HepG2 (cell line): ENCODE data around the gene FHL1. TPM values are rescaled to one million over a fixed set of nuclear protein-coding genes. Genes with fewer than 3 reads are reported as not detected.

Source experiments
- BRCA1 ChIP-seq: sonication (generic); formaldehyde crosslinking; IDR thresholded peaks from 2 replicates; pipeline ENCODE4 v1.4.0; 2020; ENCODE audit warnings: missing genetic modification reagents
- HHEX ChIP-seq: IDR thresholded peaks from 2 replicates; pipeline ENCODE4 v1.6.1; 2016; ENCODE audit warnings: control low read depth
- HNF4A ChIP-seq: sonication (generic); formaldehyde crosslinking; IDR thresholded peaks from 2 replicates; pipeline ENCODE4 v1.4.0; 2020; ENCODE audit warnings: missing genetic modification reagents
- PHB2 ChIP-seq: fragments of 450-650 bp; IDR thresholded peaks from 2 replicates; pipeline ENCODE4 v1.6.1; 2018; ENCODE audit not compliant: partially characterized antibody
- SMAD1 ChIP-seq: sonication (generic); formaldehyde crosslinking; IDR thresholded peaks from 2 replicates; pipeline ENCODE4 v1.4.0; 2020; ENCODE audit warnings: missing genetic modification reagents, low read depth, mild to moderate bottlenecking, borderline replicate concordance
- SMYD3 ChIP-seq: sonication (generic); formaldehyde crosslinking; IDR thresholded peaks from 2 replicates; pipeline ENCODE4 v1.8.1; 2023; ENCODE audit warnings: mild to moderate bottlenecking, missing genetic modification reagents
- TMF1 ChIP-seq: sonication (generic); formaldehyde crosslinking; IDR thresholded peaks from 2 replicates; pipeline ENCODE4 v1.8.1; 2022; ENCODE audit warnings: low read depth, missing genetic modification reagents
- ZNF501 ChIP-seq: sonication (generic); formaldehyde crosslinking; IDR thresholded peaks from 2 replicates; pipeline ENCODE4 v1.5.1; 2020; ENCODE audit warnings: mild to moderate bottlenecking, moderate library complexity, missing genetic modification reagents
- ZNF546 ChIP-seq: sonication (generic); formaldehyde crosslinking; conservative IDR thresholded peaks from 2 replicates; pipeline ENCODE4 v1.8.1; 2023; ENCODE audit warnings: mild to moderate bottlenecking, missing genetic modification reagents
- ZSCAN22 ChIP-seq: sonication (generic); formaldehyde crosslinking; IDR thresholded peaks from 2 replicates; pipeline ENCODE4 v1.4.0; 2020; ENCODE audit warnings: mild to moderate bottlenecking, missing genetic modification reagents
- polyA plus RNA-seq, 8 experiments: library from polyadenylated mRNA; depleted of rRNA in 3 of 8; stranded (reverse) in 7 of 8; unstranded in 1 of 8; fragments of >200 nt; fragmentation: Illumina TruSeq in 4 of 8; extraction: Trizol in 4 of 8; gene quantifications; 2 replicates each; pipeline versions ENCODE4 v1.2.1 to v1.2.3, GENCODE V29; 2011 to 2016; ENCODE audit warnings: low read depth in 4 of 8, missing spikeins in 1 of 8, mixed read lengths in 1 of 8; ENCODE audit not compliant: insufficient read depth in 1 of 8
- total RNA-seq, 5 experiments: library from RNA; depleted of rRNA; stranded (reverse); fragments of >200 nt; fragmentation: Illumina TruSeq; extraction: Trizol; gene quantifications; 2 replicates each; pipeline ENCODE4 v1.2.3, GENCODE V29; 2016; ENCODE audit warnings: low read depth in 1 of 5
- TF ChIP-seq, protein P1 (sequence below): sonication (generic); formaldehyde crosslinking; IDR thresholded peaks from 2 replicates; pipeline ENCODE4 v1.5.0; 2020; ENCODE audit warnings: missing genetic modification reagents
- TF ChIP-seq, protein P2 (sequence below): sonication (generic); formaldehyde crosslinking; IDR thresholded peaks from 2 replicates; pipeline ENCODE4 v1.8.0; 2022; ENCODE audit warnings: missing genetic modification reagents, low read depth, mild to moderate bottlenecking, borderline replicate concordance
- TF ChIP-seq, protein P3 (sequence below): sonication (generic); formaldehyde crosslinking; IDR thresholded peaks from 2 replicates; pipeline ENCODE4 v1.4.0; 2020; ENCODE audit warnings: mild to moderate bottlenecking, missing genetic modification reagents
- TF ChIP-seq, protein P4 (sequence below): sonication (generic); formaldehyde crosslinking; IDR thresholded peaks from 2 replicates; pipeline ENCODE4 v1.4.0; 2020; ENCODE audit warnings: missing genetic modification reagents, borderline replicate concordance

FHL1 gene
- total and polyA plus RNA-seq, 2 of the 13 experiments (the other 11 are each of a cell fraction or from before 2014, with no cell fraction given), result 0.33 TPM; not detected in 1

DNA sequence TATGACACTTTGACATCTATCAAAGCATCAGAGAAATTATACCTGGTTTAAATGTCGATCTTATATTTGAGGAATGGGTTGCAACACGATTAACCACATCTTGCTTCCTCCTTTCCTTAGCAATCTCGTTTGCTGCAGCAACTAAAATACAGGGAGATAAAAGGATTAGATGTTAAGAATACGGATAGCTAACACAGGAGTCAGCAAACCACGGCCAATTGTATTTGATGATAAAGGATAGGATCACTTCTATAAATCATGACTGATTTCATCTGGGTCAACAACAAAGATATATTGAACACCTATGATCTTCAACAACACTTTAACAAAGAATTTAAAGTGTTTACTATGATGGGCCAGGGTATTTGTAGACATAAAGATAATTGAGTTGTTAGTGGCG lies 98.9 kb downstream of the FHL1 start (continued):
- TF ChIP-seq, protein P1, sequence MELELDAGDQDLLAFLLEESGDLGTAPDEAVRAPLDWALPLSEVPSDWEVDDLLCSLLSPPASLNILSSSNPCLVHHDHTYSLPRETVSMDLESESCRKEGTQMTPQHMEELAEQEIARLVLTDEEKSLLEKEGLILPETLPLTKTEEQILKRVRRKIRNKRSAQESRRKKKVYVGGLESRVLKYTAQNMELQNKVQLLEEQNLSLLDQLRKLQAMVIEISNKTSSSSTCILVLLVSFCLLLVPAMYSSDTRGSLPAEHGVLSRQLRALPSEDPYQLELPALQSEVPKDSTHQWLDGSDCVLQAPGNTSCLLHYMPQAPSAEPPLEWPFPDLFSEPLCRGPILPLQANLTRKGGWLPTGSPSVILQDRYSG (CRISPR knock-in tag), result no peak
- TF ChIP-seq, protein P2, sequence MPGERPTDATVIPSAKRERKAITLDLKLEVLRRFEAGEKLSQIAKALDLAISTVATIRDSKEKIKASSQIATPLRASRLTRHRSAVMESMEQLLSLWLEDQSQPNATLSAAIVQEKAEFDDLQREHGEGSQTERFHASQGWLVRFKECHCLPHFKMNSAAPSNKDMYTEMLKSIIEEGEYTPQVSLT (CRISPR knock-in tag), result no peak
- TF ChIP-seq ZNF501 (CRISPR knock-in tag) (no peak), ZSCAN22 (CRISPR knock-in tag) (no peak), TMF1 (no peak), SMYD3 (CRISPR knock-in tag) (no peak), BRCA1 (CRISPR knock-in tag) (no peak), HHEX (no peak), HNF4A (CRISPR knock-in tag) (no peak), PHB2 (no peak), SMAD1 (CRISPR knock-in tag) (no peak), ZNF546 (CRISPR knock-in tag) (no peak)
- TF ChIP-seq, protein P3, sequence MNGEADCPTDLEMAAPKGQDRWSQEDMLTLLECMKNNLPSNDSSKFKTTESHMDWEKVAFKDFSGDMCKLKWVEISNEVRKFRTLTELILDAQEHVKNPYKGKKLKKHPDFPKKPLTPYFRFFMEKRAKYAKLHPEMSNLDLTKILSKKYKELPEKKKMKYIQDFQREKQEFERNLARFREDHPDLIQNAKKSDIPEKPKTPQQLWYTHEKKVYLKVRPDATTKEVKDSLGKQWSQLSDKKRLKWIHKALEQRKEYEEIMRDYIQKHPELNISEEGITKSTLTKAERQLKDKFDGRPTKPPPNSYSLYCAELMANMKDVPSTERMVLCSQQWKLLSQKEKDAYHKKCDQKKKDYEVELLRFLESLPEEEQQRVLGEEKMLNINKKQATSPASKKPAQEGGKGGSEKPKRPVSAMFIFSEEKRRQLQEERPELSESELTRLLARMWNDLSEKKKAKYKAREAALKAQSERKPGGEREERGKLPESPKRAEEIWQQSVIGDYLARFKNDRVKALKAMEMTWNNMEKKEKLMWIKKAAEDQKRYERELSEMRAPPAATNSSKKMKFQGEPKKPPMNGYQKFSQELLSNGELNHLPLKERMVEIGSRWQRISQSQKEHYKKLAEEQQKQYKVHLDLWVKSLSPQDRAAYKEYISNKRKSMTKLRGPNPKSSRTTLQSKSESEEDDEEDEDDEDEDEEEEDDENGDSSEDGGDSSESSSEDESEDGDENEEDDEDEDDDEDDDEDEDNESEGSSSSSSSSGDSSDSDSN (CRISPR knock-in tag), result no peak
- TF ChIP-seq, protein P4, sequence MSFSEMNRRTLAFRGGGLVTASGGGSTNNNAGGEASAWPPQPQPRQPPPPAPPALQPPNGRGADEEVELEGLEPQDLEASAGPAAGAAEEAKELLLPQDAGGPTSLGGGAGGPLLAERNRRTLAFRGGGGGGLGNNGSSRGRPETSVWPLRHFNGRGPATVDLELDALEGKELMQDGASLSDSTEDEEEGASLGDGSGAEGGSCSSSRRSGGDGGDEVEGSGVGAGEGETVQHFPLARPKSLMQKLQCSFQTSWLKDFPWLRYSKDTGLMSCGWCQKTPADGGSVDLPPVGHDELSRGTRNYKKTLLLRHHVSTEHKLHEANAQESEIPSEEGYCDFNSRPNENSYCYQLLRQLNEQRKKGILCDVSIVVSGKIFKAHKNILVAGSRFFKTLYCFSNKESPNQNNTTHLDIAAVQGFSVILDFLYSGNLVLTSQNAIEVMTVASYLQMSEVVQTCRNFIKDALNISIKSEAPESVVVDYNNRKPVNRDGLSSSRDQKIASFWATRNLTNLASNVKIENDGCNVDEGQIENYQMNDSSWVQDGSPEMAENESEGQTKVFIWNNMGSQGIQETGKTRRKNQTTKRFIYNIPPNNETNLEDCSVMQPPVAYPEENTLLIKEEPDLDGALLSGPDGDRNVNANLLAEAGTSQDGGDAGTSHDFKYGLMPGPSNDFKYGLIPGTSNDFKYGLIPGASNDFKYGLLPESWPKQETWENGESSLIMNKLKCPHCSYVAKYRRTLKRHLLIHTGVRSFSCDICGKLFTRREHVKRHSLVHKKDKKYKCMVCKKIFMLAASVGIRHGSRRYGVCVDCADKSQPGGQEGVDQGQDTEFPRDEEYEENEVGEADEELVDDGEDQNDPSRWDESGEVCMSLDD (CRISPR knock-in tag), result no peak
